ENCODE measurements around the gene TAS2R60.
"Not testable (repeated sequence)": the region's sequence is repeated elsewhere in the genome, so short reads cannot be mapped to it uniquely, and the experiment has no call there.

Gene TAS2R60, protein sequence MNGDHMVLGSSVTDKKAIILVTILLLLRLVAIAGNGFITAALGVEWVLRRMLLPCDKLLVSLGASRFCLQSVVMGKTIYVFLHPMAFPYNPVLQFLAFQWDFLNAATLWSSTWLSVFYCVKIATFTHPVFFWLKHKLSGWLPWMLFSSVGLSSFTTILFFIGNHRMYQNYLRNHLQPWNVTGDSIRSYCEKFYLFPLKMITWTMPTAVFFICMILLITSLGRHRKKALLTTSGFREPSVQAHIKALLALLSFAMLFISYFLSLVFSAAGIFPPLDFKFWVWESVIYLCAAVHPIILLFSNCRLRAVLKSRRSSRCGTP

DNA sequence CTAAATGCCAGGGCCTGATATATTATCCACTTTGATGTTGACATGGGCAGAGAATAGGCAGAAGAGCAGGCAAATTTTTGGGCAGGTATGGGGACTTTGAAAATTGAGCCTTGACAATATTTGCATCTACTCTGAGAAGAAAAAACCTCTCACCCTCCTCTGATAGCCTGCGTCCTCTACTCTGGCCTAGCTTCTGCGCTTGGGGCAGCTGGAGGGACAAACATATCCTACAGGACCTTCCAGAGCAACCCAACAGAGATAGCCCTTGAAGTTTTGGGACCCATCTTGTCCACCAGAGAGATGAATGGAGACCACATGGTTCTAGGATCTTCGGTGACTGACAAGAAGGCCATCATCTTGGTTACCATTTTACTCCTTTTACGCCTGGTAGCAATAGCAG is at the start of gene TAS2R60:
Gene TAS2R60 (plus strand): TSS at position 301 of the 400 bp plus-strand sequence. CDS start 0 bp downstream, at position 301.
- DNase-seq (ENCODE audit: low read depth) = no peak

DNA sequence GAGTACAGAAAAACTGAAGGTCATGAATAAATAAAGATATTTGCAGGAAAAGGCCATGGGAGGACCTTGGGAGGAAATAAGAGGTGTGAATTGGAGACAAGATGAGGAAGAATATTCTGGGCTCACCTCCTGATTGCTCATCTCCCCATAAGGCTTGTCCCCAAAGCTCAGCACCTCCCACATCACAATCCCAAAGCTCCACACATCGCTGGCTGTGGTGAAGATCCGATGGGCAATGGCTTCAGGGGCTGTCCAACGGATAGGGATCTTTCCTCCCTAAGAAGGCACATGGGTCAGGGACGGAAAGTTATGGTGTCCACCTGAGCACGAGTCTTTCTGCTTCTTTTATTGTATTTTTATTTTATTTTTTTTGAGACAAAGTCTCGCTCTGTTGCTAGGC is 49.2 kb upstream of the TAS2R60 start:
- no peak for DNase-seq (ENCODE audit: low read depth)

DNA sequence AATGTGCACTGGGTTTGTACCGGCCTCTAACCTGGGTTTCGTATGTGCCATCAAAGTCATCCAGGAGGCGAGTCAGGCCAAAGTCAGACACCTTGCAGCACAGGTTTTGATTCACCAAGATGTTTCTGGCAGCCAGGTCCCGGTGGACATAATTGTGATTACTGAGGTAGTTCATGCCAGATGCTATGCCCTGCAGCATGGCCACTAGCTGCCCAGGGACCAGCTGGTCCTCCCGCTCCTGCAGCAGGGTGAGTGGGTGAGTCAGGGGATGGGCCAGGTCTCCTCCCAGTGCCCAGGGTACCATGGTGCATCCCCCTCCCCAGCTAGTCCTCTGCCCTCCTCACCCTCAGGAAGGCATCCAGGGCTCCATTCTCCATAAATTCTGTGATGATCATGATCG is 48.5 kb upstream of the TAS2R60 start:
- DNase-seq (ENCODE audit: low read depth) = no peak

DNA sequence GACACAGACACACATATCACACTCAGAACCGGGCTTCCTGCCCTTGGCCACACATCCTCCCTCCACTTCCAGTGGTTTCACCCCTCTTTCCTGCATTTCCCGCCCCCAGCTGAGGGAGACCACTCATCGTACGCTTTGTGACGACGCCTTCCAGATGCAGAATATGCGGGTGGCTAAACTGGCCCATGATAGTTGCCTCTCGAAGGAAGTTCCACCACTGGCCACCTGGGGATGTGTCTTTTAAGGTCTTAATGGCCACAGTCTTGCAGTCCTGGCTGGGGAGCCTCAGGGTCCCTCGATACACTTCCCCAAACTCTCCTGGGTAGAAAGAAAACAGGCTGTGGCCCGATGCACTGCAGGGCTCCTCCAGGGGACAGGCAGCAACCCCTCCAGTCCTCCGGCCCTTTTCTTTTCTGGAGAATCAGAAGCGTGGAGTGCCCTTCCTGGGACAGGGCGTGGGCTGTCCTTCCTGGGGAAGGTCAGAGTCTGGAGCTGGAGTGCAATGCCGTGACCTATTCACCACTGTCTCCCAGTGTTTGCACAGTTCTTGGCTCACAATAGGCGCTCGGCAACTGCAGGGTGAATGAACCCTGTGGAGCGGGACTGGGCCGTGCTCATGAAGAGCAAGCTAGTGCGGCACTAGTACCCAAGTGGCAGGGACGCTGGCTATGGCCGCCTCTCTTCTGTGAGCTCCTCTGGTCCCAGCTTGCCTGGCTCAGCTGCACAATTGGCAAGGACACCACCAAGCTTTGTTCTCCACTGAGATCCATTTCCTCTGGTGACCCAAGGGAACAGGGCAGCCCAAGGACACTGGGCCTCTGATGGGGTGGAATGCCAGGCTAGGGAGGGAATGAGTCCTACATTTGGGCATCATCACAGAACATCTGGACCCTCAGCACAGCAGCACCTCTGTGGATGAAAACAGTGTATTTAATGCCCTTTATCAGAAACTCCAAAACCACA is 47.8 kb upstream of the TAS2R60 start:
- no peak for DNase-seq (ENCODE audit: low read depth)

DNA sequence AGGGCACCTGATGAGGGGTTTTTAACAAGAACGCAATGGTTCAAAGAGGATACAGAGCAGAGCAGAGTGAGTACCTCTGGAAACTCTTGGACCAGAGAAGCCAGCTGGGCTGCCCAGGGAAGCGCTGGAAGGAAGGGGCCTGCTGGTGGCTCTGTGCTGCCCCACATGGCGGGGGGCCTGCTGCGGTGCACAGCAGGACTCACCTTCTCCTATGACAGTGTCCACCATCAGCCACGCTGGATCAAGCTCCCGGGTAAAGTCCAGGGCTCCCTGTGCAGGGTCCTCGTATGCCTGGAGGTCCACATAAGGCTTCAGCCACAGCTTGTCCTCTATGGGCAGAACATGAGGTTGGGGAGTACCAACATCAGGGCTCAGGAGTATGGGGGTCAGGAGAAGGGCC is 47.1 kb upstream of the TAS2R60 start:
- DNase-seq (ENCODE audit: low read depth) = no peak

DNA sequence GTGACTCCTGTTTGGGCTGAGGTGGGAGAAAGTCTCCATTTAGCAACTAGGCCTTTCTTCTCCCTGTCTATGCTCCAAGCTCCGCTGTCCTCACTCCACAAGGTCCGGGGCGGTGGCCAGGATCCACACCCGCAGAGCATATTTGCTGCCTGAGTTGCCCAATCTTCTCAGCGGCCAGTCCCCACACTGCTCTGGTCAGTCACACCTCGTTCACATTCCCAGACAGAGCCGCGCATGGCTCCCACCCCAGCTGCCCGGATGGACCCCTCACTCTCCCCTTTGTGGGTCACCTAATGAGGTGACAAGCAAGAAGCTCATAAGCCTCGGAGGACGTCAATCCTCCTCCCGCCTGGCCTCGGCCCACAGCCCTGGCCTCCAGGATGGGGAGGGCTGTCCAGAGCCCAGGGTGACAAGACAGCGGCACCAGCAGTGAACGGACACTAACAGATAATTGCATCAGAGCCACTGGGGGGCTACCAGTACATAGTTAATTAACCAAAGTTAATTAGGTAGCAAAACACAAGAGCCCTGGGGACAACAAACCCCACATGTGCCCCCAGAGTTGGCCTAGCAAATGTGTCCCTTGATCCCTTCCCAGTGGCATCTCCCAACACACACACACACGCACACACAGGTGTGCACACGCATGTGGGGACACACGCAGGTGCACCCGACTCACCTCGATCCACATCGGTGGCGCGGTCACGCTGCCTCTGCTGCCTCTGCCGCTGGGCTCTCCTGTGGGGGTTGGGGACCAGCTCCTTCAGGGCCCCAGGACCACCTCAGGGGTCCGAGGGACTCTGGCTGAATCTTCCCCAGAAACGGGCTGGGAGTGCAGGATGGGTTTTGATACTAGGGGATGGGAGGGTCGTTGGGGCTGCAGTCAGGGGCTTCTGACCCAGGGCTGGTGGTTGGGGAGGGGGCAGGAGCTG is 46.4 kb upstream of the TAS2R60 start:
- no peak for DNase-seq (ENCODE audit: low read depth)

DNA sequence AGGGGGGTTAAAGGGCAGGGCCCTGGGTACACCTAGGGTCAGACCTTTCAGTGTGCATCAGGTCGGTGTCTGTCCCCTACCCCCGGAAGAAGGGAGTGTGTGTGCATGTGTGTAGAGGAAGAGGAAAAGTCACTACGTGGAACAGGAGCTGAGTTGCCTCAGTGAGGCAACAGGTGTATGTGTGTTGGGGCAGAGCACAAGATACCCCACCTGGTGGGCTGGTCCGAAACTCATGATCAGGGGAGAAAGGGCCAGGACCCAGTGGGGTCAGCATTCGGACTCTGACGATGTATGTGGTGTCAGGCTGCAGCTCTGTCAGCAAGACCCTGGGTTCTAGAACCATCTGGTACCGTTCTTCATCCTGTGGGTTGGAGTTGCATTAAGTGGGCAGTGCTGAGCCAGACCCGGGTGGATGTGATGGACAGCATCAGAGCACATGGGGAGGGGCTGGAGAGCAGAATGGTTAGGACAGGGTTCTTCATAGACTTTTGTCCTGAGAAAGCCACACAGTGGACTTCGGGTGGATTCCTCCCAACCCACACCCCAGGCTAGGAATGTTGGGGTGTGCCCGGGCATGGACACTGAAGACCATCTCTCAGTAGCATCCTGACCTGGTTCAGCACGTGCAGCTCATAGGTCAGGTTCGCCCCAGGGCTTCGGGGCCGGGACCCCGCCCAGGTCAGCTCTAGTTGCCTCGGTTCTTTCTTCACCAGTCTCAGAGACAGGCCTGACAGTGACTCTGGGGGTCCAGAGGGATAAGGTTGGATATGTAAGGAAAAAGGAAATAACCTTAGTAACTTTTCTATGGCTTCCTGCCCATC is 45.3 kb upstream of the TAS2R60 start:
- no peak for DNase-seq (ENCODE audit: low read depth)

DNA sequence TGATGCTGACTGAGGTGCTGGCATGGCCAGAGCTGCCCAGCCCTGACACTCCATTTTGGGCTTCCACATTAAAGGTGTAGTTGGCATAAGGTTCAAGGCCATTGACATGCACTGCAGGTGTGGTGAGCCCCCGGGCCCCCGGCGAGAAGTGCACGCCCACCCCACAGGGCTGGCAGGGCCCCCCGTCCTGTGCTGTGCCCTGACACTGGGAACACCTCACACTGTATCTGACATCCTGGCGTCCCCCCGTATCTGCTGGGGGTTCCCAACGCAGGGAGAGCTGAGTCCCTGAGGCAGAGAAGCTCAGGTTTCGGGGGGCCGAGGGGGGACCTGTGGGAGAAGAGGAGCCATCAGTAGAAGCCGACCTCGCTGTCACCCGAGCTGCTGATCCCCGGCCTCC is 44.6 kb upstream of the TAS2R60 start:
- DNase-seq (ENCODE audit: low read depth) = no peak

DNA sequence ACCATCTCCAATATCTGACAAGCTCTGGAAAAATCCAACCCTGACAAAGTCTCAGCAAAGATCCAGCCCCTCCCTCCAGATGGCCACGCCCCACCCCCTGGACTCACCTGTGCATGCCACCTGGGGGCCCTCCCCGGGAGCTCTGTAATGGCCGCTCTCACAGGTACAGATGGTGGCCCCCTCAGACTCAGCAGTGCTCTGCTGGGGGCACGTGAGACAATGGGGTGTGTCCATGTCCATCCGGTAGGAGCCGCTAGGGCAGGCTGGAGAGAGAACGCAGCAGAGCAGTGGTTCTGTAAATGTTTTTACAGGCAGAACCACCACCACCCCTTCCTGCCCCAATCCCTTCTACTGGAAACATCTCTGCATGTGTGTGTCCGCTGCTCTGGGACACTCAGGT is 44.1 kb upstream of the TAS2R60 start:
- DNase-seq (ENCODE audit: low read depth) = no peak

DNA sequence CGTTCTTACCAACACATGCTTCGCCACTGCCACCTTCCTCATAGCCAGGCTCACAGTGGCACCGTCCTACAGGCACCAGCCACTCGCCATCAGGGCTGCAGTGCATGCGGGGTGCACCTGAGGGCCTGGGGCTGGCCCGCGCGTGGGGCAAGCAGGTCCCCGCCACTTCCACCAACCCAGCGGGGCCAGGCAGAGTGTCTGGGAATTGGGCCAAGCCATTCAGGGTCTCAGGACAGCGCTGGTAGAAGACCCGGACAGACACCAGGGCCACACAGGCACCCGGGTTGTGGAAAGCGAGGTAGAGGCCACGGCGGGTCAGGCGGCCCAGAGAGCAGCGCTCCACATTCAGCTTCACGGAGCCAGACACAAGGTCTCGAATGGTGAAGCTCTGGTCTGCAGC is 43.6 kb upstream of the TAS2R60 start:
- DNase-seq (ENCODE audit: low read depth) = no peak

DNA sequence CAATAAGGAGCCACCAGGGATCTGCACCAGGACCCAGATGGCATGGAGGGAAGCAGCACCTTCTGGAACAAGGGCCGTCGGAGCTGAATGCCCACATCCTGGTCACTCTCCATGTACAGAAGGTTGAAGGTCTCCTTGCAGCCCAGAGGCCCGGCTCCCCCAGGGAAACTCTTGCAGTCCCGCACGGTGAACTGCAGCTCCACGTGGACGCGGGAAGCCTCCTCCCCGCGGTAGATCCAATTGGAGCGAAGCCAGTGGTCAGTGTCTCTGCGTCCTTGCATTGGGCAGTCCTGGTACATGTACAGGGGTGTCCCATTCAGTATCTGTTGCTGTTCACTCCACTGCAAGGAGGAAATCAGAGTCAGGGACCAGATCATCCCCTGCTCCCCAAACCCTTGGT is 42.0 kb upstream of the TAS2R60 start:
- no peak for DNase-seq (ENCODE audit: low read depth)

DNA sequence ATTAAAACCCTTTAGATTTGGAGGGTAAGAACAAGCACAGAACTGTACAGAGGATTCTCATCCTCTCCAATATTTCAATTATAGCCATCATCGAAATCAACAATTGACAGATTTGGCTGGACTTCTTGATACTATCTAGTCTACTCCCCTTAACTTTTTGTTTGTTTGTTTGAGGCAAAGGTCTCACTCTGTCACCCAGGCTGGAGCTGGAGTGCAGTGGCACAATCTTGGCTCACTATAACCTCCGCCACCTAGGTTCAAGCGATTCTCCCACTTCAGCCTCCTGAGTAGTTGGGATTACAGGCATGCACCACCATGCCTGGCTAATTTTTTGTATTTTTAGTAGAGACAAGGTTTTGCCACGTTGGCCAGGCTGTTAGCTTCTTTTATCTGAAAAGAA is 41.0 kb upstream of the TAS2R60 start:
- DNase-seq (ENCODE audit: low read depth) = not testable (repeated sequence)

DNA sequence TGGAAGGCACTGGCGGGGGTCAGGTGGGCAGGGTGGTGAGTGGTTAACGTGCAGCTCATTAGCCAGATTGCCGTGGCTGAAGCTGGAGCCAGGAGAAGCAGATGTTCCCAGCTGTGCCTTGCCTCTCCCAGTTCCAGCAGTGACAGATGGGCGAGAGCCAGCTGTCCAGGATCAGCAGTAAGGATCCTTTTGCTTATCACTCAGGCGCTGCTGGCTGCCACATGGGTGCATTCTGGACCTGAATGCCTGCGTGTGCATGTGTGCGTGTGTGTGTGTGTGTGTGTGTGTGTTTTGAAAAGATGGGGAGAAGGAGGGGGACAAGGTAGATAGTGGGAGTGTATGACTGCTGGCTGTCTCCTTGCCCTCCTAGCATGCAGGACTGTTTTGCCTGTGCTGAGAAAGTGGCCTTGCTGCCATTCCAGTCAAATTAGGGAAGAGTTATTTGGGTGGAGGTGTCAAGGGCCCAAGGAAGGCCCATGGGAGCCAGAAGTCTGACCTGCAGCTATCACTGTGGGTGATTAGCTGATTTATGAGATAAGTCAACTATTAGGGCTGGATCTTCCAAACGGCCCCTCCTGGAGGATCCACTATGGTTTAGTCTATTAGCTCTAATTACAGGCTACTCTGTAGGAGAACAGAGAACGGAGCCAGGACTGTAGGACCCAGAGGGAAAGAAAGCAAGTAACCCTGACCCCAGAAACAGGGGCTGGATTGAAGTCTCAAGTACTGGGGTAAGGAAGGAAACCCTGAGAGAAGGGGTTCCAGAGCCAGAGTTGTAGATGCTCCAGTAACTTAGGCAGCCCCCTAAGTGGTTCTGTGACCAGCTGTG is 37.9 kb upstream of the TAS2R60 start:
- no peak for DNase-seq (ENCODE audit: low read depth)

DNA sequence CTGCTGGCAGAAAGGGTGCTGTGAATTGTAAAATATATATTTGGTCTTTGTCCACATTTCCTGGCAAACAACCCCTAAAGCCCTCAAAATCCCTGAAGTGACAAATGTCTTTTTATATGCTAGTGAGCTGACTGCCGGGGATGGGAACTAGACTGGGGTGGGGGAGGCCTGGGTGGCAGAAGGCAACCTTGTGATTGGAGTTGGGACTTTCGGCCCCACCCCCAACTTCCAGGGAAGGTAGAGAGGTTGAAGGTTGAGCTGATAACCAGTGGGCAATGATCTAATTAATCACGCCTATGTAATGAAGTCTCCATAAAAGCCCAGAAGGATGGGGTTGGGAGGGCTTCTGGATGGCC is 37.3 kb upstream of the TAS2R60 start:
- DNase-seq (ENCODE audit: low read depth) = no peak

DNA sequence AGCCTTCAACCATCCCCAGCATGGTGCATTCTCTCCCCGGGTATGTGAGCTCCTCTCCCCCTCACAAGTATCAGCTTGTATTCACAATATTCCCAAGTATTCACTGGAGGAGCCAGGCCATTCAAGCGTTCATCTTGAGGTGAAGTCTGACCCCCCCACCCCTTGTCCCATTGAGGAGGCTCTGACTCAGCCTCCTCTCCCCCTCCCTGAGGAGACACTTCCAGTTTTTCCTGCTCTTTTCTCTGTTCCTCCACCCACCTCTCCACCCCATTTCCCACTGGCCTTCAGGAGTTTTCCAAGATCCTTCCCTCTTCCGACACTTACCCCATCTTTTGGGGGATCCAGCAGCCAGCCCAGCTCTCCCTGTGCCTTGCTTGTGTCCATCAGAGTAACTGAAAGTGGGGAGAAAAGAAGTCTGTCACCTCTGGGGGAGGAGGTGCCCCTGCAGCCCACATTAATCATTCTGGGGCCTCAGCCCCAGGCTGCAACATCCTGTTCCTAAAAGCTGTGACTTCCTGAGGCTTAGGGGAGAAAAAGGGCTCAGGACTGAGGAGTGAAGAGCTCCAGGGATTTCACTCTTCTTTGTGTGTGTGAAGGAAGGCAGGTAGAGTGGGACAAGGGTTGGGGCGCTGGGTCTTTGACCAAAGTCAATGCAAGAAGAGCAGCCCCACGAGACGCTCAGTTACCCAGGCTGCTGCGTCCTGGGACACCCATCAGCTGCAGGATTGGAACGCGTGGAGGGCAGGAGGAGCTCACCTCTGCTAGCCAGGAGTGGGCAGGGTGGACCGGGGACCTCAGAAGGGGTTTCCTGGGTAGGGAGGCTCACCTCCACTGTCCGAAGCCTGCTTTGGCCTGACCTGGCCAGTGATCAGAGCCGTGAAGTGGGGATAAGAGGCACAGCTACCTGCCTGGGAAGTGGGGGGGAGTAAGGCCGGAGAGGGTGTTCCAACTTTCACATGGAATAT is 35.7 kb upstream of the TAS2R60 start:
- DNase-seq (ENCODE audit: low read depth) = no peak

DNA sequence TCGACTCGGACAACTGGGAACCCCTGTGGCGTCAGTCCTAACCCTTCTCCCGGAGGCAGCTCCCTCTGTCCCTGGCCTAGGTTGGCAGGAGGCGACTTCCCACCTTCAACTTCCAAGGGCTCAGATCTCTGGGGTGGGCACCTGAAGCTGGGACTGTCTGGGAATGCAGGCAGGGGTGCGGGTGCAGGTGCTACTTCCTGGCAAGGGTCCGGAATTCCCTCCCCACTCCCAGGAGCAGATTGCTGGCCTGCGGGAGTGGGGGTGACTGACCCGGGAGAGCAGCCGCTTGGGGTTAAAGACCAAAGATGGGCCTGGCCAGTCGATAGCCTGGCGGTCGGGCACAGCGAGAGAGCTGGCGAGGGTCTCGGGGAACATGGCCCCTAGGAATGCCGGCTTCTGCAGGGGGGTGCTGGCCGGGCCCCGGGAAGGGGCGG is 35.0 kb upstream of the TAS2R60 start:
- no peak for DNase-seq (ENCODE audit: low read depth)

DNA sequence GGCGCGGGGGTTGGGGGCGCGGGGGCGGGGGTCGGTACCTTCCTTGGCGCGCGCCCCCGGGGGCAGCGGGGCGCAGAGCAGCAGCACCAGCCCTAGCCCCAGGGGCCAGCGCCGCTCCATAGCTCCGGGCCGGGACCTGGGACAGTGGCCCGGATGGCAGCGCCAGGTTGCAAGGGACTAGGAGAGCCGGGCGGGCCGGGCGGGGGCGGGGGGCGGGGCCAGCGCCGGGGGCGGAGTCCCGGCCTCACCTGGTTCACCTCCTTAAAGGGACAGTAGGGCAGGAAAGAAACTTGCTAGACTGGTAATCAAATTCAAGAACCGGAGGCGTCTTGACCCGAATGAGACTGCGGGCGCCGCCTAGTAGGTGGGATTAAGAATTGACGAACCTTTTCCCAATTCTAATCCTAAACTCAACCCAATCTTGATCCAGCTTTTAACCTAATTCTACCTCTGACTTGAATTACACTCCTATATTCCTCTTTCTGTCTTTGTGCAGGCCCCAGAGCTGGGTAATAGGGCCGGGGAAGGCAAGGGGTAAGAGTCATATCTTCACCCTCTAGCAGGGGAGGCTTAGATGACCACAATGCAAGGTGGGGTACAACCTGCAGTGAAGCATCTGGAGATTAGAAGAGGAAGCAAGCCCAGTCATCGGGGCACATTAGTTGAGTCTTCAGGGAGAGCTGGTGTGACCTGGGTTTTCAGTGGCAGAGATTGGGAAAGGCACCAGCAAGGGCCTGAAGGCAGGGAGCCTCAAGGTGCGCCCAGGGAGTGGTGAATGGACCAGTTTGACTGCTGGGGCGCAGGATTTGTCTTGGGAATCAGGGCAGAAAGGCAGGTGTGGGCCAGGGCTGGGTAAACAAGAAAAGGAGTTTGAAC is 34.3 kb upstream of the TAS2R60 start, which contains the start of gene EPHA1:
Gene EPHA1 (minus strand): TSS at position 171 of the 876 bp plus-strand sequence. CDS start 51 bp downstream, at position 120.
- DNase-seq (ENCODE audit: low read depth) = no peak

DNA sequence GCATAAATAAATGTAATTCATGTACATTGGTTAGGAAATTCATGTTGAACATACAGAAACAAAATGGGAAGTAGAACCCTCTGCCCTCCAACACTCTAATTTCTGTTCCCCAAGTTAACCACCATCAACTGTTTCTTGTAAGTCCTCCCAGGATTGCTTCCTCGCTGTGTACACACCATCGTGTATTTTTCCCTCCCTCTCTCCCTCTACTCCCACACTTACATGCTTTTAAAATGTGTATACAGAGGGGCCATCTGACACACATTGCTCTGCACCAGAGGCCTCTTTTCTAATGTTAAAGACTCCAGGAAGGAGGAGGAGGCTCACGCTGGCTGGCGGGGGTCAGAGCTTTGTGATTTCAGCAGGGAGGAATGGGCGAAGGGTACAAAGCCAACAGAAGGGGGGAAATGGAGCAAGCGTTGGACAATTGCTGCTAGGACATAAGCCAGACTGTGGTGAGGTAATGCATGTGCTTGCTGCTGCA is 32.7 kb upstream of the TAS2R60 start:
- DNase-seq (ENCODE audit: low read depth) = no peak
